ENCODE data around the gene ATP8A2.
"Not testable (repeated sequence)": the region's sequence is repeated elsewhere in the genome, so short reads cannot be mapped to it uniquely, and the experiment has no call there.

The ATP8A2 gene

GRCh38 chr13:25570185-25570584, 198.4 kb downstream of the ATP8A2 start:
- DNase-seq, result no peak

DNA sequence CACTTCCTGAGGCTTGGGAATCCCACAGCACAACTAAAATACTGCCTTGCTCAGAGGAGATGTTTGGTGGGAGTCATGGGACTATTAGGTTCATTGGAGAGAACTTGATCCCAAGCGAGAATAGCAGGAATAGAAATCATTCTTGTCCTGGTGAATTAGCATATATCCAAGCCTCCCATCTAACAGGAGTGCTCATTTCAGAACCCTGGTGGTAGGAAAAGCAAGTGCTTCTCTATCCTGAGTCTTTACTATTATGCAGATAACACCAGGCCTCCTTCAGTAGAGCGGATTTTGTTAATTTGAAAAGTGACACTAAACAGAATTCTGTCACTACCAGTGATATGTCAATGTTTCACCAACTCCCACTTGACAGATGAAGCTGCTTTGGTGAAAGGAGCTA, 199.5 kb downstream of the ATP8A2 start:
- no peak for DNase-seq

DNA sequence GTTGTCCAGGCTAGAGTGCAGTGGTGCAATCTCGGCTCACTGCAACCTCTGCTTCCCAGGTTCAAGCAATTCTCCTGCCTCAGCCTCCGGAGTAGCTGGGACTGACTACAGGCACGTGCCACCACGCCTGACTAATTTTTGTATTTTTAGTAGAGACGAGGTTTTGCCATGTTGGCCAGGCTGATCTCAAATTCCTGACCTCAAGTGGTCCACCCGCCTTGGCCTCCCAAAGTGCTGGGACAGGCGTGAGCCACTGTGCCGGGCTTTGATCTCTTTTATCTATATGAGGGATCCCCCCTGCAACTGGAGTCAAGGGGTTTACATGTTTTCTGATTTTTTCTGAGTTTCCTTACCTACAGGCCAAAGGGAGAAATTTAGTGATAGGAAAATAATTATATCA, 200.4 kb downstream of the ATP8A2 start:
- DNase-seq, result not testable (repeated sequence)

DNA sequence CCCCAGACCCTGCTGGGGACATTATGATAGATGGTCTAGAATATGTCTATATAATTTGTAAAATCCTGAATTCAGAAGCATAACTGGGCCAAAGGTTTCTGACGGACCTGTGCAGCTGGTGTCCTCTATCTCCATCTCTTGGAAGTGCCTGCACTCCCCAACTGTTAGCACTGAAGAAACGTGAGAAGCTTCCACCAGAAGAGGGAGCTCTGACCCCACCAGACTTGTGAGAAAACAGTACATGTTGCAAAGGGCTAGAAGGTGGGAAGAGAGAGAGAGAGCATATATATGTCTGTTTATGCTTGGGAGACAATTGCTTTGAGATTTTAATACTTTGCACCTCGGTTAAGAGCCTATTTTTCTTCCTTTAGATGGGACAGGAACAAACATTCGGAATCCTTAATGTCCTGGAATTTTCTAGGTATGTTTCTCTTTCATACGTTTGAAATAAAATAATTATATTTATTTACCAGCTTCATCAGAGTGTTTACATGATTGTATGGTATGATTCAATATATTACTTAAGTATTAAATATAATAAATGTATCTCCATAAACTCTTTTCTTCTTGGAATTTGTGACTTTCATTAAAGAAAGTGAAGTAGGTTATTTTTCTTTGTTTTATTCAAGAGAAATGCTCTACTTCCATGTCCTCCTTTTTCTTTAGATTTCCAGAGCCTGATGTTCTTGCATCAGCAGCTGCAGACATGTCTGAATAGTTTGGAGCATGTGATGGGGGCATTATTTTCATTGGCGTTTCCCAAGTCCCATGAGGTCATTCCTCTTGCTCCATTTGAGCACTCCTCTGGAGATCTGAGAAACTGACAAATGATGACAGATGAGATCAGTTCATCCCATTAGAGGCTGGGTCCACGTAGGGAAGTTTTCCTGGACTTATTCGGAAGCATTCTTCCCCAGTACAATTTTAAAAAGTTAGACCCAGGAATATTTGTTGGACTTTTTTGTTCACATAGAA, 202.9 kb downstream of the ATP8A2 start:
- DNase-seq, result peak; percentile 85

DNA sequence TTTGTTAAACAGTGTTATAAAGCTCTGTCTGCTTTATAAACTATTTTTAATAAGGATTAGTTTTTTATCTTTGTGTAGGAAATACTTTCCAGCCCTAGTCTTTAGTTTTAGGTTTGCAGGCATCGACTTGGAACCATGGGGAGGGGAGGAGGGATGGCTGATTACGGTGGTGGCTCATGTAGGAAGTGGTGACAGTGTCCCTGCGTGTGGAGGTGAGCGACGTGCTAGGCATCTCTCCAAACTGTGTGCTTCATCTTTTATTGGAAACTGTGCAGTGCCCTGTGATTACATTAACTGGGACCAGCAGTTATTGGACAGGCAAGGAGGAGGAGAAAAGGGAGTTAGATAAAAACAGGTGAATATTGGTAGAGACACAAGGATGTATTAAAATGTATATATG, 203.8 kb downstream of the ATP8A2 start:
- DNase-seq, result no peak

- no peak for DNase-seq
These were observed 206.8 kb downstream of the ATP8A2 start for GRCh38 chr13:25578526-25578925.

GRCh38 chr13:25579221-25579620, 207.4 kb downstream of the ATP8A2 start:
- no peak for DNase-seq

- no peak for DNase-seq
These were observed 209.6 kb downstream of the ATP8A2 start for GRCh38 chr13:25581351-25581750.

DNA sequence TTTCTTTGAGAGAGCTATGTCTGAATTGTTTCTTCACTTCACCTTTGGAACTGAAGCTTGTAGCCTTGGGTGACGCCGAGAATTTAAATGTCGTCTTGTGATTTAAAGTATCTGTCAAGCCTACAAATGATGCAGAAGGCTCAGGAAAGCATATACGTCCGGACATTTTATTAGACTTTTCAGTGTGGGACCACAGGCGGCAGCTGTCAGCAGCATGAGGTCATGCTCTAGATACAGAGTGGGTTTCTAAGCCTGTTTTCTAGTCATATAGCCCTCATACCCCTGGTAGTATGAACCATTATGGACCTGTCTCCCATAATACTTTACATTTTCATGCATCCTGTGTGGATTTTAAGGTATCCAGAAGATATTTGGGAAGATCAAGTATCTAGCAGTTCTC, 212.3 kb downstream of the ATP8A2 start:
- no peak for DNase-seq

DNA sequence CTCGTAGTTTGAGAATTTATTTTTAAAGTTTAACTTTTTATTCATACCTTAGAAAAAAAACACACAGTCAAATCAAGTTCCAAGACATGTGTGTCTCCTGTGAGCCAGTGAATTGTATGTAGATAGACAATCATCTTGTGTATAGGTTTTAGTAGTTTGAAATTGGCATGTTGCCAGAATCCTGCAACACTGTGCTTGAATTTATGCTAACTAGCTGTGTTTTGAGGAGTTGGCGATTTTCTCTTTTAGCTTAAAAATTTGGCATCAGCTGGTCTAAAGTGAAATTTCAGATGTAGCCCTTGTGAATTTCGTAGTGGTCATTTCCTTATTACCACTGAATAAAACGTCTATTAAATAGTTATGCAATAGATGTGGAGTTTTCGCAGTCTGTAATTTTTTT, 213.2 kb downstream of the ATP8A2 start:
- DNase-seq, result no peak

- no peak for DNase-seq
These were observed 215.7 kb downstream of the ATP8A2 start for GRCh38 chr13:25587326-25587980.

- DNase-seq, result no peak
These were observed 216.7 kb downstream of the ATP8A2 start for GRCh38 chr13:25588336-25589060.

DNA sequence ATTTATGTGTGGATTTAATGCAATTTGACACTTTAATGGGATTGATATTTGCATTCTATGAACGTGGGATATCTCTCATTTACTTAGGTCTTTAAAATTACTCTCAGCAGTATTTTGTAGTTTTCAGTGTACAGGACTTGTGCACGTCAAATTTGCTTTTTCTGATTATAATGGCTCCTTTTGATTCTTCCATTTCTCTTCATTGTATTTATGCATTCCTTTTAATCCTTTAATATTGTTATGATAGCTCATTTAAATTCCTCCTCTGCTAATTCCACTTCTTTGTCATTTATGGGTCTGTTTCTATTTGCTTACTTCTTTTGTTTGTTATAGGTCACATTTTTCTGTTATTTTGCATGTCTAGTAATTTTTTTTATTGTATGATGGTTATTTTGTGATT, 226.6 kb downstream of the ATP8A2 start:
- no peak for DNase-seq

DNA sequence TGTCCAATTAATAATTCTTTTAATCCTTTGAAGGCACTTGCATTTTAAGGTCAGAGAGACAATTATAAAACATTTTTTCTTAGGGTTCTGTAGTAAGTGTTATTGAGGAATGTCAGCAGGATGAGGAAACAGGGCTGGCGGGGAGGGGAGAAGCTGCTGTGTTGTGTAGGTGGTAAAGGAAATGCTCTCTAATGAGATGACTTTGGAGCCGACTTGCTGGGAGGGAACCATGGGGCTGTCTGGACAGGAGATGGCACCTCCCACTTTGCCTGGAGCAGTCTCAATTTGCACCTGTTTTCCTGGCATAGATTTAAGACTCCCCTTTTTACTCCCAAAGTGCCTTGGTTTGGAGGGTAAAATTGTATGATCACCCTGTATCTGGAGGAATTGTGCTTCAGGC, 230.4 kb downstream of the ATP8A2 start:
- DNase-seq, result no peak

DNA sequence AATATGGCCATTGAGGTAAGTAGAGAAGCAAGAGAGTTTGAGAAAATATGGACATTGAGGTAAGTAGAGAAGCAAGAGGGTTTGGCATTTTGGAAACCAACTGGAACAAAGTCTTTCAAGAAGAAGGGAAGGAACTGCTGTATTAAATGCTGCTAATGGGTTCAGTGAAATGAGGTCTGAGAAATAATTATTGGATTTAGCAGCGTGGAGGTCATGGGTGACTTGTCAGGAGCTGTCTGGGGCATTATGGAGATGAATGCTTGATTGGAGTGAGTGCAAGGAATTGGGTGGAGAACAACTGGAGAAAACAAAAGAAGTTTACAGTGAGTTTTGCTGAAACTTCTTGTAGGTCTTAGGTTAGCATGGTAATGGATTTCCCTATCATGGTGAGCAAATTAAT, 232.3 kb downstream of the ATP8A2 start:
- no peak for DNase-seq

DNA sequence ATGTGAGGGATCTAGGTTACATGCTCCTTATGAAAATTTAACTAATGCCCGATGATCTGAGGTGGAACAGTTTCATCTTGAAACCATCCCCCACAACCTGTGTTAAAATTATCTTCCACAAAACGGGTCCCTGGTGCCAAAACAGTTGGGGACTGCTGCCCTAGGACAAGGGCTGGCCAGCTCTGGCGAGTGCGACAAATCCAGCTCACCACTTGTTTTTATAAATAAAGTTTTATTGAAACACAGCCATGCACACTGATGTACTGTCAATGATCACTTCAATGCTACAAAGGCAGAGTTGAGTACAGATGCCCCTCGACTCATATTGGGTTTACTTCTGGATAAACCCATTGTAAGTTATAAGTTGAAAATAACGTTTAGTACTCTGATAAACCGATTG, 235.3 kb downstream of the ATP8A2 start:
- DNase-seq, result no peak

DNA sequence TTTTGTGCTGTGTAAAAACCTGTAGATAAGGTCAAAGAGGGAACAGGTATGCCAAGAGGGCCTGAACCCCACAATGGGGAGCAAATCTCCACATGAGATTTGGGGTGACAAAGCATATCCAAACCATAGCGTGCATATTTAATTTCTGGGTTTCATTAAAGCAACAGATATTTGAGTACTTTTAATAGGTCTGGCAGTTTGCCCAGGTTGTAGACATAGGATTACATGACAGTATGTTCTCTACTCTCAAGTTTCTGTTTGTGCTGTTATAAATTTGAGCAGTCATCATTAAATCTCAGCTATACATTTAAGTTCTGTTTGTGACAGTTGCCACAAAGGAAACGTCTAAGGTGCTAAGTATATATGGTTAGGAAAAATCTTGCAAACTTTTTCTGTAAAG, 236.4 kb downstream of the ATP8A2 start:
- DNase-seq, result no peak

DNA sequence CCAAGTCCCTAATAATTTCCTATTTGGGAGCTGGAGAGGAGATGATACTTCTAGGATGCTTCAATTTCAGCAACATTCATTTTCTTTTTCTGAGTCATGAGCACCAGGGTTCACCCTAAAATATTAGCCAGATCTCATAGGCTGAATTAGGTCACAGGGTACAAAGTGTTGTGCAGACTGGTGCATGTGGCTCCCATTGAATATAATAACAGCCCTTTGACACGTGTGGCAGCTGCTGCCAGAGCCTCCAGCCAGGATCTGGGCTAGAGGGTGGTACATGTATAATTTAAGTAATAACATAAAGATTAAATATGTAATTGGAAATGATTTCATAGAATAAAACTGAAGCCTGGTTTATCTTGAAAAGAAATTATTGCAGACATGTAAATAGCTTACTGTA, 244.9 kb downstream of the ATP8A2 start:
- no peak for DNase-seq

DNA sequence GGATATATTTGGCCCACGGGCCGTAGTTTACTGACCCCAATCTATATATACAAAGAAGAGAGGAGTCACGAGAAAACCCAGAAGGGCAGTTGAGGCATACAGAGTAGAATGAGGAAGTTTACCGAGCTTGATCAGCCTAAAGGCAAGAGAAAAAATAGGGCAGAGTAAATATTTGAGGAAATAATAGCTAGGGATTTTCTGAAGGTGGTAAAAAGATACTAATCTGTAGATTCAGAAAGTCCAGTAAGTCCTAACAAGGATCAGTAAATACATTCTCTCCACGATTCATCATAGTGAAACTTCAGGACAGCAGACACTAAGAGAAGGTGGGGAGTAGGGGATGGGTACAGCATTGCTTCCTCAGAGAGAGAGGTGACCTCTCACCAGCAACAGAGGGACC, 248.1 kb downstream of the ATP8A2 start:
- no peak for DNase-seq

- no peak for DNase-seq
These were observed 253.6 kb downstream of the ATP8A2 start for GRCh38 chr13:25625414-25625813.

GRCh38 chr13:25630329-25630900, 258.6 kb downstream of the ATP8A2 start:
- DNase-seq, result peak; percentile 29

GRCh38 chr13:25632166-25632888, 260.6 kb downstream of the ATP8A2 start:
- DNase-seq, result no peak

GRCh38 chr13:25633093-25633492, 261.3 kb downstream of the ATP8A2 start:
- no peak for DNase-seq
